ENCODE measurements around the gene RPL39L.

DNA sequence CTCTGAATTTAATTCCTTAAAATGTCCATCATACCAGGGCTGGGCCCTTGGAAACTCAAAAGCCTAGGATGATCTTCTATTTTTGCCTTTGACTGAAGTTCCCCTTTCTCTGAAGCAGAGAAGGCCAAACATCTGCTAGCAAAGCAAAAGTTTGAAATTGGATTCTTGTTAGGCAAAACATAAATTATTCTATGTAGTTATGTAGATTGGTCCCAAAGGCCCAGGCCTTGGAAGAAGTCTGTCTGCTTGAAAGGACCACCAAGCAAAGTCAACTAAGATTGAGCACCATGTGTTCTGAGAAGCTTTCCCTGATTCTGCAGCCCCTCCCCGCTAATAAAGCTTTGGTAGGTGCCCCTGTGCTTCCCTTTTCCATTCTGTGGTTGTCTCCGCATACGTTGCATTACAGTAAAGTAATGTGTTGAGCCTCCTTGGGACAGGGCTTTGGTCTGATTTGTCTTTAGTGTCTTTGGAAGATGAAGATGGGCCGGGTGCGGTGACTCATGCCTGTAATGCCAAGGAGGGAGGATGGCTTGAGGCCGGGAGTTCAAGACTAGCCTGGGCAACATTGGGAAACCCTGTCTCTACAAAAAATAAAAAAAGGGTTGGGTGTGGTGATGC is 56.4 kb downstream of the RPL39L start:
- TF ChIP-seq CTCF (IDR thresholded peaks at IDR 0.05) (no peak), POLR2A (IDR thresholded peaks at IDR 0.05) (no peak)

Measured in Peyer's patch (tissue), 4 donors.